SU-DHL-6 (cell line): ENCODE data around the gene SLIT2.

Source experiments
- CTCF ChIP-seq: fragments of 200-600 bp; sonication (generic); IDR thresholded peaks from one replicate; pipeline ENCODE4 v1.5.1; 2017; ENCODE audit warnings: antibody characterized with exemption, mild to moderate bottlenecking, low read length, moderate library complexity; ENCODE audit not compliant: insufficient read depth, poor library complexity, severe bottlenecking
- EZH2phosphoT487 ChIP-seq: fragments of 200-600 bp; sonication (generic), shearing (Covaris generic); conservative IDR thresholded peaks from 2 replicates; pipeline ENCODE4 v1.6.1; 2018; ENCODE audit warnings: mild to moderate bottlenecking, antibody characterized with exemption, low read length, moderate library complexity, mixed read lengths

DNA sequence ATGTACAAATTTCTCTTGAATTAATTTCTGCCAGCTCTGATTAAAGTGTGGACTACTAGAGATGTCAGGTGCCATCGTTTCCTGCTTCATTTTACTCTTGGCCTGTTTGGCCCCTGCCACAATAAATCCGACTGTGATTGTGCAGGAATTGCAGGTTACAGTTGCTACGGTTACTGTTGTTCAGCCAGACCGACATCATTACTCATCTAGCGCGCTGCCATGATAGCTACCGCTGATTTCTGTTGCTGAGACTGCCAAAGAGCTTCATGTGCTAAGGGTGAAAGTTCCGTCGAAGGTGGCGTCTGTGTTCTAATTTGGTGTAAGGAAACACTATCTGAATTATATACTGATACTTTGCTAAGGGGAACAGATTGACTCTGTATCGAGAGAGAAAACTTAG lies 22.1 kb downstream of the SLIT2 start:
- TF ChIP-seq CTCF = no peak
- TF ChIP-seq EZH2phosphoT487 = no peak
